ENCODE data around the gene MBTPS2.
A peak's percentile ranks its signal among the peaks of the same experiment; 100 is the strongest.
"Not testable (repeated sequence)": the region's sequence is repeated elsewhere in the genome, so short reads cannot be mapped to it uniquely, and the experiment has no call there.

MBTPS2 gene

DNA sequence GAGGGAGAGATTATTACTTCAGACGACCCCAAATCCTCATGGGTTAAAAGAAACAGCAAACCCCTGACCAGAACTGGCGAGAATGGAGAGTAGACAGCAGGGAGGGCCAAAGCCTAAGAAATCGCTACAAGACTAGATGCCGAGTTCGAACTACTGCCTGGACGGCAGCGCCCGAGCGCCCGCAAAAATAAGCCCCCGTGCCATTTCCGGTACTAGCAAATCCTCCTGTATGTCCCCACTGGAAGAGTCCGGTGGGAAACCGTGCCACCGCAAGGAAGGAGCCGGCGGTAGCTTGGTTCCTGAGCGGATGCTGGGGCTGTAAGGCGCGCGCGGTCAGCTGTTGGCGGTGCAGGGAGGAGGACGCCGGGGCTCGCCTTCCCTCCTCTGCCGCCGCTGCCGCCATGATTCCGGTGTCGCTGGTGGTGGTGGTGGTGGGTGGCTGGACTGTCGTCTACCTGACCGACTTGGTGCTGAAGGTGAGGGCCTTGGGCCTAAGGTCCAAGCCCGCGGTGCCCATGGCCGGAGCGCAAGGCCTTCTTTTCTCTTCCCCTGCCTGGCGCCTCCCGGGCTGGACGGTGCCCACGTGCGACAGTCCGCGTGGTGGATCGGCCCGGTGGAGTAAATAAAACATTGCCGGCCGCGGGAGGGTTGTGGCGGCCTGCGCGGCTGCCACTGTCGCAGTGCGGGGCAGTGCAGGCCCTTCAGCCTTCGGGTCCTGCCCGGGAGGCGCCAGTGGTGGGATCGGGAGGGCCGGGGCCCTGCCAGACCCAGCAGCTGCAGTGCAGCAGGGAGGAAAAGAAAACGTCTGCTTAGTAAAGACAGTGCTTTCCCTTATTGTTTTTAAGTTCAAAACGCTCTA lies at the start of gene MBTPS2:
MBTPS2 (plus strand) TSS at position 284 of the 859 bp plus-strand sequence; CDS start at position 402, 118 bp downstream.
- peak; percentile 77 to 81 for DNase-seq

DNA sequence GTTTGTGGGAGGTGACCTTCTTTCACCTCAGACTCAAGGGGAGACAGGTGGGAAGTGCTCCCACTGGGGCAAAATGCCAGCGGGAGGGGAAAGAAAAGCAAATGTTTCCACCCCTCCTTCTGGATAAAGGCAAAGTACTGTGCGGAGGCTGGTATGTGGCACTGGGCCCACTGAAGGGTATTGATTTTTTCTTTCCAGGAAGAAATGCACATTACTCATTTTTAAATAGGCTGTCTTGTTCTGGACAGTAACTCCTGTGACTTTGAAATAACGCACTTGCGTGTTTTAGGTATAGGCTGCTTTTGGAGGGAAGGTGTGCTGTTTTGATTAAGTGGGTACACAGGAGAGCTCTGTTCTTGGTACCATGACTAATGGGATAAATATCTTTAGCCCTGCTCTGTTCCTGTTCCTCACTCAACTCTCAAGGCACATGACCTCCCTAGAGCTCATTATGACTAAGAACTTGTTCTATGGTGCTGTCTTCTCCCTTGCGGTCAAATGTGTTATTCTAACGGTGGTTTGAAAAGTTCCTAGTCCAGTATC lies 40.7 kb upstream of the MBTPS2 start:
- DNase-seq, result peak in 1 of 2 experiments; percentile 20

DNA sequence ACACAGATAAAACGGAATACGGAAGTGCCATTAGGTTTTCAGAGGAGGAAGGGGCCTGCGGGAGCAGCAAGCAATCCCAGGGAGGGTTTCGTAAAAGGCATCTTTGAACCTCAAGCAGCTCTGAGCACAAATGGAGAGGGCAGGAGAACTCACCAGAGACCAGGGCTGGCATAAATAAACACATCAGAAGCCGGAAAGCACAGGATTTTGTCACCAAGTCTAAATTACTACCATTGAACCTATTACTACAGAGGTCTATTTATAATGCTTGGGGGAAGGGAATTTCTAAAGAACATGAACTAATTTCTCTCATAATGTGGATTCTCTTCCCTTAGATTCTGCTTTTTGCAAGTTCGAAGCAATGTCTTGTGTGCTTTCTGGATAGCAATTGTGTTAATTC lies 39.6 kb upstream of the MBTPS2 start:
- no peak for DNase-seq

DNA sequence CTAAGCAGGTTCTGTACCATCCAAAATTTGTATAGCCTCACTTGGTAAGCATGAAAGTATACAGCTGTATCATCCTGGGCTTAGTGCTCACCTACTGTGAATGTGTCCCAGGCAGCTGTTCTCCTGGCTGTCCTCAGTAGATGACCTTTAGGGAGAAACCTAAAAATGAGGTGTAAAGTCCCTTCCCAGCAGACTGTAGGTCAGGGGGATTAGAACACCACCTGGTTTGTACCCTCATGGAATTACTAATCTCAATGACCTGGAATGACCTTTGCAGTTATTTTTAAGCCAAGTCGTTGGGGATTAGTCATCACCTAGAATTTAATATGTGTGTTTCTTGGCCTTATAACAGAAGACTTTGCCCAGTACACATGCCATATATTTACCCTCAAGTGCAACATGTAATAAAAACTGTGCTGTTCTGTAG lies 39.1 kb upstream of the MBTPS2 start:
- no peak for DNase-seq

DNA sequence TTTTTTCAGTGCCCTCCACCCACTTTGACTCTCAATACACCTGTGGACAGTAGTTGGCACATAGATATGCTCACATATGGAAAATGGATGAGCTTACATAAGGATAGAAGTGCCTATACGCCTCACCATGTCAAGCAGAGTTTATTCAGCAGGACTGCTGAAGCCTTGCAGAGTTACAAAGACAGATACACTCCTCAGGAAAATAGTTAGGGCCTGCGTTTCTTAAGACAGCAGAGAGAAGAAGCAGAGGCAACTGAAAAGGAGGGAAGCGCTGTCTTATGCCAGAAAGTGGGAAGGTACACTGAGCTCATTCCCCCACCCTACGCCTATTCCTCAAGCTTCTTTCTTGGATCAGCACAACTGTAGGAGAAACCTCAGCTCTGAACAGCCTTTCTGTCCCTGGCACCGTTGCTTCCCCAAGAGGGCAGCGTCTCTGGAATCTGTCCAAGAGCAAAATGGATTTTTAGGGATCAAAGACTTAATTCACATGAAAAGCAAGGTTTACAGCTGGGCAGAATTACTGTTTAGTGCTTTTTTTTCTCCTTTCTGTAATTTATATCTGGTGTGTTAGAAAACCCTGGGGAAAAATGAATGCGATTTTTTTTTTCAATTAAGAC lies 37.3 kb upstream of the MBTPS2 start:
- no peak for DNase-seq

DNA sequence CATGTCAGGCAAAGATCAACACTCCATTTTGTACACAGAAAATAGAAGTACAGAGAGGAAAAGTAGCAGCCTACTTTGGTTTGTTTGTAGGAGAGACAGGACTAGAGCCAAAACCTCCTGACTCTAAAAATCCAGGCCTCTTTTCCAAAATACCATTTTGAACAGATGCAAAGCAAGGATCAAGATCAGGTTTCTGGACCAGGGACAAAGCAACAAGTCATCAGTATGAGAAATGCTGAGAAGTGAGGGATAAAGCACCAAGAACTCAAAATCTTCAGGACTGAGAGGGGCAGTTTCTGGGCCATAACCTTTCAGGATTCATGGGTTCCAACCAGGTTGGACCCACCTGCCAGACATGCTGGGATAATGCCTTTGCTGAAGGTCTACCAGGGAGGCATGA lies 36.6 kb upstream of the MBTPS2 start:
- DNase-seq, result no peak

DNA sequence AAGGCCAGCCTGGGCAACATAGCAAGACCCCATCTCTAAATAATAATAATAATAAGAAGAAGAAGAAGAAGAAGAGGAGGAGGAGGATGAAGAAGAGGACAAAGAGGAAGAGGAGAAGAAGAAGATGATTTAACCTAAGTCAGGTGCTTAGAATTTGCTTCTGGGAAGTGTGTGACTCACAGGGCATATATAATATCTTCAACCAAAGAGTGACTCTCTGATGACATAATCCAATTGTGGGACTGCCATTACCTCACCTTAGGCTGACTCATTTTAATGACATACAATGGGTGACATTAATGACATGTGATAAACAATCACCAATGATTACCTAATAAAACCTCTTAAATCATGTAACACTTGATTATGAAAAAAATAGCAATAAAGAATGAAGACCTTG lies 32.7 kb upstream of the MBTPS2 start:
- DNase-seq, result no peak

DNA sequence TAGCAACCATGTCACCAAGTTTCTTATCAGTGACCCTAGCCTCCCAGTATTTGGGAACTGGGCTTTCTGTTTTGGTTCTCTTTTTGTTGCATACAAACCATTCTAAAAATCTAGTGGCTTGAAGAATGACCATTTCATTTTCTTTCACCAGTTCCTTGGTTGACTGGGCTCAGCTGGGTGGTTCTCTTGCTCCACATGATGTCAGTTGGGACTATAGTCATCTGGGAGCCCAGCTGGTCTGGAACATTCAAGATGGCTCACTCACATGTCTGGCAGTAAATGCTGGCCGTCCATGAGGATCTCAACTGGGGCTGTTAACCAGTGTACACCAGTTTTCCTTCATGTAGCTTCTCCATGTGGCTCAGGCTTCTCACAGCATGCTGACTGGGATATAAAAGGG lies 27.6 kb upstream of the MBTPS2 start:
- no peak for DNase-seq

DNA sequence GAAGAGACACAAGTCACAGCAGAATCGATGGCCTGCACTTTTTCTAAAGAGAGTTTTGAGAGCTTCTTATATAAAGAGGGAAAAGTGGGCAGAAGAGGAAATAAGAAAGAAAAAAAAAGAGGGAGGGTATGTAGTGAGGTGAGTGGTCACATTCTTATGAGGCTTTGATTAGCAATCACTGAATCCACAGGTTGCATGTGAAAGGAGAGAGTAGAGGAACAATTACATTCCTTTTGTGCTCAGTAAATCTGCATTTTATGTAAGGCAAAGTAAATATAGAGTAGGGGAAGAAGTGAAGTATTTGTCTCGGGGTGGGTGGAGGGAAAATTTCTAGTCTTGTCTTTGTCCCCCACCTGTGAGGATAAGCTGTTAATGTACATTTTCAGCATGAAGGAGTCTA lies 26.8 kb upstream of the MBTPS2 start:
- no peak for DNase-seq

DNA sequence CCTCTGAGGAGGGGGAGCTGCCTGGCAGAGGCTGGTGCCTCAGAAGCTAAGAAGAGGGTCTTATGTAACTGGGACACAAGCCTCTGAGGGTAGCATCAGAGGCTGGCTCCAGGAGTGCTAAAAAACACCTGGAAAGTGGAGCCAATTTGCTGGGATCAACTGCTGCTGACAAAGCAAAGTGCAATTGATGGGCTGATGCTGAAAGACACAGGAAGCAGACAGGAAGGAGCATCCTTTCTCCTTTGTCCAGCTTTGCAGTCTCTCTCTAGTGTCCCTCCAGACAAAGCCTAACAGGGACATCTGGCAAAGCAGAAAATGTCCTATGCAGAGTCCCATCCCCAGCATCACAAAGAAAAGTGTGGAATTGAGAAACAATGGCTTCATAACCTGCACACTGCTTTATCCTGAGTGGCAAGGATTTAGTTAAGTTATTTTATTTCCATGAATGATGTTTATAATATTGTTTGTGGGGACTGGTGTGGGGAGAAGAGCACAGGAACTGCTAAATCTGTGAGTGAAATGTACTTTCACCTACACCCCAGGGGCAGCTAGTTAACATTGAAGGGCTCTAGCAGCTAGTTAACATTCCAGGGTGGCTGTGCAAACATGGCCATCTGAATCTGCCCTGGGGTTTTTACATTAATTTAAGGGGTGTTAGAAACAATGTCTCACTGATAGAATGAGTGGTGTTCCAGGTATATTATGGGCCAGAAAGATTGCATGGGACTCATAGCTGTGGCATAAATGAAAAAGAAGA lies 25.6 kb upstream of the MBTPS2 start:
- DNase-seq, result no peak

DNA sequence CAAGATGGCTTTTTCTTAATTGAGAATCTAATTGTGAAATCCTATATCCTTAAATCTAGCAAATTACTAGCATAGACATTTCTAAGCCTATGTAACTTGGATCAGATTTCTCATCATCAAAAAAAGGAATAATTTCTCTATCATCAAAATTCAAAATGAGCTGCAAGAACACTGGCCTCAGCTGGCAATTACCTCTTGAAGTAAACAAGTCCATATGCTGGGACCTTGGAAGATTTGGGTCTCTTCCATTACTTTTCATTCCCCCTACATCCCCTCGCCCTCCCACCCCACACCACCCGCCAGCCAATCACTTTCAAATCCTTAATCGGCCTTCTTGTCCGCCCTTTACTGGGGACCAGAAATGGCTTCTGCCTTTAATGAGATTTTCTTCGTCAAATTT lies 23.3 kb upstream of the MBTPS2 start:
- DNase-seq, result no peak

DNA sequence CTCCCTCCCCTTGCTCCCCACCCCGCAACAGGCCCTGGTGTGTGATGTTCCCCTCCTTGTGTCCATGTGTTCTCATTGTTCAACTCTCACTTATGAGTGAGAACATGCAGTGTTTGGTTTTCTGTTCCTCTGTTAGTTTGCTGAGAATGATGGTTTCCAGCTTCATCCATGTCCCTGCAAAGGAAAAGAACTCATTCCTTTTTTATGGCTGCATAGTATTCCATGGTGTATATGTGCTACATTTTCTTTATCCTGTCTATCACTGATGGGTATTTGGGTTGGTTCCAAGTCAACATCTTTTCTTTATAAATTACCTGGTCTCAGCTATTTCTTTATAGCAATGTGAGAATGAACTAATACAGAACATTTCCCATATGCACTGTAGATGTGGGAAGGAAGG lies 19.2 kb upstream of the MBTPS2 start:
- DNase-seq, result not testable (repeated sequence)

DNA sequence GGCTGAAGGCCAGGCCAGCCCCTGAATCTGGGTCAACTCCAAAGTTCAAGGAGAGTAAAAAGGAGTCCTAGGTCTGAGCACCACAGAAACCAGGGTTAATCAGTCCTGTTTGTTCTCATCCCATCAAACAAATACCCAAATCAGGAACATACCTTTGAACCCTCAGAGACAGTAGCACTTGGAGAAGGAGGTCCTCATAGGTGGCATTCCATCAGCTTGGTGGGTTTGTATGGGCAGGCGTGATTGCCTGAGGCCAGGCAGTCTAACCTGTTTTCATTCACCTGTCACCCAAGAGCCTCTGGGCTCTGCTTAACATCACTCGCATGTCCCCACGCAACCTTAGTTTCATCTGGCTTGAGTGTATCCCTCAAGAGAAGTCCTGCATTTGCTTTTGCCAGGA lies 17.5 kb upstream of the MBTPS2 start:
- DNase-seq, result no peak

DNA sequence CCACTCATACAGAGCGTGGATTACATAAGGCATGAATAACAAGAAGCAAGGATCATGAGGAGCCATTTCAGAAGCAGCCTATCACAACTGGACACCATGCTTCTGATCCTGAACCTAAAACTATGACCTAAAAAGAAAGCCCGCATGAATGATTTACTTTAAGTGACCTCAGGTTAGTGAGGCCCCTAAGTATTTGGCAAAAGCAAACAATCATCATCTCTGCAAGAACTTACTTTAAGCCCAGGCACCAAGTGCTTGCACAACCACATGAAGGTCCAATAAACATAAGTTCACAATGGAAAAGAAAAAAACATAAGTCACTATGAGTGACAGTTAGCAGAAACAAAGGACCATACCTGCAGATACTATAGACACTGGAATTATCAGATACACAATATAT lies 7.9 kb upstream of the MBTPS2 start:
- no peak for DNase-seq

DNA sequence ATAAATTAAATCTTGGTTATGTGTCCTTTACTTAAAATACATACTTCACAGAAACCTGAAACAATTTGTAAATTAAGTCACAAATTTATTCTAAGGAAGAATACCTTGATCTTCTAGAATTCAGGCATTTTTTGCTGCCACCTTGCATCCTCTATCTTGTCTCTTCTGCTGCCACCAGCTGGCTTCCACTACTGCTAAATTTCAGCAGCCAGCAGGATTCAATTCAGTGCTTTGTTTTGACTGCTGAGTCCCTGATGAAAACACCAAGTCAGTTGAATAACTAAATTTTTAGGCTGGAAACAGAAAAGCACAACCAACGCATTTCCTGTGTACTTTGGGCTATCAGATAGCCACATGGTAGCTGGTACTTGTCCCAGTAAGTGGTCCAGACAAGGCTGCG lies 2.4 kb upstream of the MBTPS2 start:
- DNase-seq, result no peak

DNA sequence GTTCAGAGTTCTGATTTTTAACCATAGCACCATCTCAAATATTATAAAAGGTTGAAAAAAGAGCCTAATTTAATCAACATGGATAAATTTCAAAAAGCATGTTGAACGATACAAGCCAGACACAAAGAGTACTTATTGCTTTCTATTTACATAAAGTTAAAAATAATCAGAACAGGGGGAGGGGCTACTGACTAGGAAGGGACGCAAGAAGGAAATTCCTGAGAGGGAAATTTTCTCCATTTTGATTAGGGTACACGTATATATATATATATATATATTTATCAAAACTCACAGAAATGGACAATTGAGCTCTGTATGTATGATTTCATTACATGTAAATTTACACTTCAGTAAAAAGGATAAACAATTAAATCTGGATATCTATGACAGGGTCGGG lies 482 bp upstream of the MBTPS2 start:
- DNase-seq, result no peak

DNA sequence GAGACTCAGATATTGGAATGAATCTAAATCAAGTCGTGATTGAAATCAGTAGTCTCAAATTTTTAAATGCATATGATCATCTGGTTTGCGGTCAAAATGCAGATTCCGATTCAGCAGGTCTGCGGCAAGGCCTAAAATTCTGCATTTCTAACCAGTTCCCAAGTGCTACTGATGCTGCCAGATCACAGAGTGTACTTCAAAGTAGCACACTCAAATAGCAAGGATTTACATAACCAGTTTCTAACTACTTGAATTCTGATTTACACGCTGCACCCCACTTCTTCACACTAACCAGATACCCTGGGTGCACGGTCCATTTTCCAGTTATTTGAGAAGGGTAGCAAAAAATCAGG lies 752 bp downstream of the MBTPS2 start:
- DNase-seq, result no peak

DNA sequence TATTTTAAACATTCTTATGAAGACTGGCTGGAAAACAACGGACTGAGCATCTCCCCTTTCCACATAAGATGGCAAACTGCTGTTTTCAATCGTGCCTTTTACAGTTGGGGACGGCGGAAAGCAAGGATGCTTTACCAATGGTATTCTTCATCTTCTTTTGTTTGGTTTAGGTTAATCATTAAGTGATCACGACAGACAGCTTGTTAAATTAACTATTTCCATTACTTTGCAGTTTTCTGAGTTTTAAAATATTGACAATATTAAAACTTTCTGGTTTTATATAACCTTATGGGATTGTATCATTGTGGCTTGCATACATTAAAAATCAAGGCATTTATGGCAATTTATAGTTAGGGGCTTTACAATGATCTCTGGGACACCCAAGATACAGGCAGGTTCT lies 3.8 kb downstream of the MBTPS2 start:
- DNase-seq, result no peak

DNA sequence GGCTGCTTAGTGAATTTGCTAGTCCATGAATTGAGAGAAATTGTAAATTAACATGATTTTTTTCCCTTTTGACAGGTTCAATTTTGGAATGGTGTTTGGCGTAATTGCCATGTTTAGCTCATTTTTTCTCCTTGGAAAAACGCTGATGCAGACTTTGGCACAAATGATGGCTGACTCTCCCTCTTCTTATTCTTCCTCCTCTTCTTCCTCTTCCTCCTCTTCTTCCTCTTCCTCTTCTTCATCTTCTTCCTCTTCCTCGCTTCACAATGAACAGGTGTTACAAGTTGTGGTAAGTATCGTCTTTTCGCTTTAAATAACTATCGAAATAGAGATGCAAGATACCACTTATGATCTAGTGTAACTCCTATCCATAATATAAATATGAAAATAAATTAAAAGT lies 5.7 kb downstream of the MBTPS2 start:
- no peak for DNase-seq

DNA sequence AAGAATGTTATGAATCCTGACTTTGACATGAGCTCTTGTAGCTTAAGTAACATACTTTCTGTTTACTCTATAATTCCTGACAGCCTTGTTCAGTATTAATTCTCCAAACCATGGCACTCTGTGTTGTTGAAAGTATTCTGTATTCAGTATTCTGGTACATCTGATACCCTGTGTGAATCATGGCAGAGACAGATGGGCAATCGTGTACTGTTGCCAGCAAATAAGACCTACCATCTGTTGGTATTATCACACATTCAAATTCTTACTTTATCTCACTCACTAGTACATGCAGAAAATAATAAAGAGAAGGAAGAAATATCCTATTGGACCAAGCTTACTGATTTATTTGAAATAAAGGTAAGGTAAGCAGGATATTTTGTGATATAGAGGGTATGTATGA lies 7.9 kb downstream of the MBTPS2 start:
- no peak for DNase-seq

DNA sequence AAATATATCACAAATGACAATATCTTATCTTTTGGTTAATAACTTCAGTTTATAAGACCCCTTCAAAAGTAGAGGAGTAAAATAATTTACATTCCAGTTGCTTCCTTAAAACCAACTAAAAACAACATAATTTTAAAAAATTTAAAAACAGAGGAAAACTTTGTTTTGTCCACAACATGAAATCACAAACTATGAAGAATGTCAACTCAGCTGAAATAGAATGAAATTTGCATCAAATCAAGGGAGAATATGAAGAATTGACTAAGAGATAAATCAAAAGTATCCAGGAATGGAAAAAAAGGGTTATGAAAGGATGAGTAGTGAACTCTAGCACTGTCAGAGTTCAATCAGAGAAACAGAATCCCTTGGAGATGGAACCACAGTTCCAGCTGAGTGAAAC lies 14.2 kb downstream of the MBTPS2 start:
- DNase-seq, result no peak

DNA sequence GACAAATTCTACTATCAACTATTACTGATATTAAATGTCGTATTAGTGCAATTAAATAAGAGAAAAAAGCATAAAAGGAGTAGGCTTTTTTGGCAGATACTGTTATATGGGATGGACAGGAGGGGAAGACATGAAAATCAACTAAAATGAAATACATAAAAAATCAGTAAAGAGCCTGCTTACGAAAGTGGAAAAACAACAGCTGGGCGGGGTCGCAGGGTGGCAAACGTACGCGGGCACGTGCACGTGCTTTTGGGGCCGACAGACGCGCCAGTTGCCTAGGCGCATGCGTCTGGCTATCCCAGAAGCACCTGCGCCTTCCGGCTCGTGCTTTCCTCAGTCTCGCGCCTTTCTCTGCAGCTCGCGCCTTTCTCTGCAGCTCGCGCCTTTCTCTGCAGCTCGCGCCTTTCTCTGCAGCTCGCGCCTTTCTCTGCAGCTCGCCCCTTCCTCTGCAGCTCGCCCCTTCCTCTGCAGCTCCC lies 16.6 kb downstream of the MBTPS2 start, which contains the start of gene YY2:
YY2 (plus strand) TSS at position 51 of the 479 bp plus-strand sequence. CDS start 498 bp downstream, outside the sequence.
- no peak for DNase-seq

DNA sequence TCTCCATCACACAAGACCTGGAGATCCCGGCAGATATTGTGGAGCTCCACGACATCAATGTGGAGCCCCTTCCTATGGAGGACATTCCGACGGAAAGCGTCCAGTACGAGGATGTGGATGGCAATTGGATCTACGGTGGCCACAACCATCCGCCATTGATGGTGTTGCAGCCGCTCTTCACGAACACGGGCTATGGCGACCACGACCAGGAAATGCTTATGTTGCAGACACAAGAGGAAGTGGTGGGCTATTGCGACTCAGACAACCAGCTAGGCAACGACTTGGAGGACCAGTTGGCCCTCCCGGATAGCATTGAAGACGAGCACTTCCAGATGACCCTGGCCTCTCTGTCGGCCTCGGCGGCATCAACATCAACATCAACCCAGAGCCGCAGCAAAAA lies 17.1 kb downstream of the MBTPS2 start:
- no peak for DNase-seq
